ENCODE measurements around the gene IQCK. TPM values are rescaled to one million over a fixed set of nuclear protein-coding genes. Genes with fewer than 3 reads are reported as not detected.
A peak's percentile ranks its signal among the peaks of the same experiment; 100 is the strongest.
"Not testable (repeated sequence)": the region's sequence is repeated elsewhere in the genome, so short reads cannot be mapped to it uniquely, and the experiment has no call there.

The IQCK gene, protein sequence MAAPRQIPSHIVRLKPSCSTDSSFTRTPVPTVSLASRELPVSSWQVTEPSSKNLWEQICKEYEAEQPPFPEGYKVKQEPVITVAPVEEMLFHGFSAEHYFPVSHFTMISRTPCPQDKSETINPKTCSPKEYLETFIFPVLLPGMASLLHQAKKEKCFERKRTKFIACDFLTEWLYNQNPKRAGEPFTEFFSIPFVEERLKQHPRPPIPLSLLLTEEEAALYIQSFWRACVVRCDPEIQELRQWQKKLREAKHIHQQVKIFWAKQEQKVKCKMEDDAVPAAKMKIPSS
- 1 to 10 TPM in 1 of 2 donors, under 1 TPM in 1; 0.74 to 3.3 TPM for total RNA-seq

DNA sequence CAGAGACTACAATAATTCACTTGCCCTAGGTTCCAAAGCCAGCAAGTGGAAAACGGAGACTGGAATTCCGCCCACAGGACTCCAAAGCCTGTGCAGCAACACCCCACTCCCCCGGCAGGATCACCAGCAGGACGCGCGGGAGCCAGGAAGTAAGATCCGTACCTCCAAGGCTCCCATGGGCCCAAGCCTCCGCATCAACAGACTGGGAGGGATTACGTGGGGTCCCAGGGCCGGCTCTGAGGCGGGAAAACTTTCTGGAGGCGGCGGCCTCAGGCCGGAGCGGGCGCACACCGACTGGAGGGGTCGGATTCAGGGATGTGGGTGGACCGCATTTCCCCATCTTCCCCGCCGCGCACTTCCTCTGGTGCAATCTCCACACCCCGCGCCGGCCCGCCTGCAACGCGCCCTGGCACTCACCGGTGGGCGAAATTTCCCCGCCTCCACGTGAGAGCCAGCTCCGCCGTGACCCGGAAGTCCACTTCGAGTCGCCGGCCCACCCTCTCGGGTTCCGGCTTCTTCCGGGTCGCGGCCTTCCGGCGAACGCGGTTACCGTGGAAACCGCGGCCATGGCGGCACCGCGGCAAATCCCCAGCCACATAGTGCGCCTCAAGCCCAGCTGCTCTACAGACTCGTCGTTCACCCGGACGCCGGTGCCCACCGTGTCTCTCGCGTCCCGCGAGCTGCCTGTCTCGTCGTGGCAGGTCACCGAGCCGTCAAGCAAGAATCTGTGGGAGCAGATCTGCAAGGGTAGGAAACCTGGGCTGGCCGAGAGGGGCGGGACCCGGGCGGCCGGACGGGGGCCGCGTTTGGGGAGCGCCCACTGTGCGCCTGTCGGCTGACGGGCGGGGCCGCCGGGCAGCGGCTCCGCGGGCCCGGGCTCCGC is at the start of gene IQCK, which contains the start of gene KNOP1:
TSS of gene IQCK (plus strand) at position 531 of the 883 bp plus-strand sequence. CDS start at position 567, 36 bp downstream.
TSS of gene KNOP1 (minus strand) at position 487 of the 883 bp plus-strand sequence. CDS start 3,192 bp downstream, outside the sequence.
- Mint-ChIP-seq H3K4me1 (ENCODE audit: low read depth in 2 of 2) (peaks cover 18 to 20% of the 10 kb centered on the region in 2 donors), H3K36me3 (peaks cover 13% of the 10 kb centered on the region), H3K27me3 (peaks cover 0 to 3% of the 10 kb centered on the region in 2 donors), H3K27ac (peak within 1 kb of the TSS; percentile 75 to 90), H3K9me3 (no peaks in the 10 kb centered on the region), H3K4me3 (peak within 1 kb of the TSS; percentile 88)
- peak; percentile 96 for DNase-seq (ENCODE audit: low spot score)
- ATAC-seq = peak; percentile 95 to 96

DNA sequence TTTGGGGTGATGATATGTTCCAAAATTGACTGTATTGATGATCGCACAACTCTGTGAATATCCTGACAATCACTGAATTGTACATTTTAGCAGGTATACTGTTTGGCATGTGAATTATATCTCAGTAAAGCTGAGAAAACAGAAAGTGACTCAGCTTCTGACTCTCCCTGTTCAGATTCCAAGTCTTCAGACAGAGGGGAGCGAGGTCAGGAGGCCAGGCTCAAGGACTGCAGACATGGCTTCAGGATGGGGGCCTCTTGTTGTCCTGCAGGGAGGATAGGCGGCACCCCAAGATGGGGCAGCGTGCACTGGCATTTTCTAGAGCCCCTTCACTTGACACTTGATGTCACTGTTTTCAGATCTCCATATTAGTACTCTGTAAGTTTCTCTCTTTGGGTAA is 45.7 kb upstream of the IQCK start:
- H3K4me1 Mint-ChIP-seq (ENCODE audit: low read depth in 2 of 2) = no peaks in the 10 kb centered on the region
- no peaks in the 10 kb centered on the region for H3K9me3 Mint-ChIP-seq
- H3K27ac Mint-ChIP-seq = no peak overlapping the region
- DNase-seq (ENCODE audit: low spot score) (no peak), ATAC-seq (no peak)
- no peaks in the 10 kb centered on the region for H3K36me3 Mint-ChIP-seq
- no peaks in the 10 kb centered on the region for H3K27me3 Mint-ChIP-seq
- no peak overlapping the region for H3K4me3 Mint-ChIP-seq

DNA sequence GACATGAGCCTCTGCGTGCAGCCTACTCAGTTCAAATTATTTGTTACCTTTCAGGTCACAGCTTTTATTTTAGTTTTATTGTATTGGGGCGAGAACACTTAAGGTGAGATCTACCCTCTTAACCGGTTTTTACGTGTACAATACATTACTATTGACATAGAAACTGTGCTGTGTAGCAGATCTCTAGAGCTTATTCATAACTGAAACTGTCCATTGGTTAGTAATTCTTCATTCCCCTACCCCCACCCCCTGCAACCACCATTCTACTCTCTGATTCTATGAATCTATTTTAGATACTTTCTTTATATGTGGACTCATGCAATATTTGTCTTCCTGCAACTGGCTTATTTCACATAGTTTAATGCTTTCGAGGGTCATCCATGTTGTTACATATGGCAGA is 43.6 kb upstream of the IQCK start:
- Mint-ChIP-seq H3K27me3 (no peaks in the 10 kb centered on the region), H3K4me3 (no peak overlapping the region)
- no peak for ATAC-seq

DNA sequence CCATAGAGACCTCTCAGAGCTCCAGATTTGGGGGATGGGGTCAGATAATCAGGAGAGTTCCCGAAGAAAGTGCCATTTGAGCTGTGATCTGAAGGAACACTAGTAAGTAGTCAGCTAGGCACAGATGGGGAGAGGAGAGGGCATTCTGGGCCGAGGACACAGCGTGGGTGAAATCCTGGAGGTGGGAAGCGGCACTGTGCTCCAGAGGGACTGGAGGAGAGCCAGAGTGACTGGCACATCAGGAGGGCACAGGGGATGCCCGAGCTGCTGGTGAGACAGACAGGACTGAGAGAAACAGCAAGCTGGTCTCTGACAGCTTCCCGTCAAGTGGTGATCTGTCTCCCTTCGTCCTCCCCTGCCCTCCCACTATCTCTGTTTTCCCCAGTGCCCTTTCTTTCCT is 40.7 kb upstream of the IQCK start:
- DNase-seq (ENCODE audit: low spot score) (no peak), ATAC-seq (no peak)
- H3K27me3 Mint-ChIP-seq = no peaks in the 10 kb centered on the region
- no peak overlapping the region for H3K27ac Mint-ChIP-seq
- H3K4me3 Mint-ChIP-seq = no peak overlapping the region
- H3K4me1 Mint-ChIP-seq (ENCODE audit: low read depth in 2 of 2) = no peaks in the 10 kb centered on the region
- no peaks in the 10 kb centered on the region for H3K36me3 Mint-ChIP-seq
- no peaks in the 10 kb centered on the region for H3K9me3 Mint-ChIP-seq

More for the DNA sequence above, 43.6 kb upstream of the IQCK start:
- no peak for DNase-seq (ENCODE audit: low spot score)
- no peak overlapping the region for H3K27ac Mint-ChIP-seq
- no peaks in the 10 kb centered on the region for H3K4me1 Mint-ChIP-seq (ENCODE audit: low read depth in 2 of 2)
- H3K36me3 Mint-ChIP-seq = no peaks in the 10 kb centered on the region
- H3K9me3 Mint-ChIP-seq = no peaks in the 10 kb centered on the region

DNA sequence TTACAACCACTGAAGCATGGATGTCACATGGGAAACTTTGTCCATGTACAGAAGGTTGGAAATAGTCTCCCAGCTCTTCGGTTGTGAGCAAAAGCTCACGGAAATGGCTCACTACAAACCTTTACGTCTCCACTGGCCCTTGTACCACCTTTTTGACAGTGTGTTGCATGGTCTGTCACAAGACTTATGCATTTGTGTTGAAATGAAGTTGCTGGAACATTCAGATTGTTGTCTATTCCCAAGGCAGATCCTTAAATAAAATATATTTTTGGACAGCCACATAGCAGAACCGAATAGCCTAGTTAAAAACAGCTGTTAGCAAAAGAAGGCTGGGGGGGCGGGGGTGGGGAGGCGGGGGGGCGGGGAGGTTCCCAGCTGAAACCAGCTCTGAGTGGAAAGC is 39.3 kb upstream of the IQCK start:
- Mint-ChIP-seq H3K36me3 (peaks cover 6% of the 10 kb centered on the region), H3K4me1 (ENCODE audit: low read depth in 2 of 2) (no peaks in the 10 kb centered on the region), H3K4me3 (no peak overlapping the region)

DNA sequence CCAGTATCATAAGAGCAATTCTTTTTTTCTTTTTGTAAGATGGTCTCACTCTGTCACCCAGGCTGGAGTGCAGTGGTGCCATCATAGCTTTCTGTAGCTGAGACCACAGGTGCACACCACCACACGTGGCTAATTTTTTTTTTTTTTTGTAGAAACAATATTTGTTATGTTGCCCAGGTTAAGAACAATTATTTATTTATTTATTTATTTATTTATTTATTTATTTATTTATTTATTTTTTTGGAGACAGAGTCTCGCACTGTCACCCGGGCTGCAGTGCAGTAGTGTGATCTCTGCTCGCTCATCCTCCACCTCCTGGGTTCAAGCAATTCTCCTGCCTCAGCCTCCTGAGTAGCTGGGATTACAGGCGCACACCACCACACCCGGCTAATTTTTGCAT is 38.8 kb upstream of the IQCK start:
- not testable (repeated sequence) for H3K4me3 Mint-ChIP-seq; H3K36me3 Mint-ChIP-seq; H3K9me3 Mint-ChIP-seq; H3K27me3 Mint-ChIP-seq; H3K27ac Mint-ChIP-seq; H3K4me1 Mint-ChIP-seq (ENCODE audit: low read depth in 2 of 2); DNase-seq (ENCODE audit: low spot score); ATAC-seq

More for the DNA sequence above, 39.3 kb upstream of the IQCK start:
- H3K27ac Mint-ChIP-seq = no peak overlapping the region
- ATAC-seq = no peak
- no peaks in the 10 kb centered on the region for H3K9me3 Mint-ChIP-seq
- no peaks in the 10 kb centered on the region for H3K27me3 Mint-ChIP-seq
- DNase-seq (ENCODE audit: low spot score) = no peak

DNA sequence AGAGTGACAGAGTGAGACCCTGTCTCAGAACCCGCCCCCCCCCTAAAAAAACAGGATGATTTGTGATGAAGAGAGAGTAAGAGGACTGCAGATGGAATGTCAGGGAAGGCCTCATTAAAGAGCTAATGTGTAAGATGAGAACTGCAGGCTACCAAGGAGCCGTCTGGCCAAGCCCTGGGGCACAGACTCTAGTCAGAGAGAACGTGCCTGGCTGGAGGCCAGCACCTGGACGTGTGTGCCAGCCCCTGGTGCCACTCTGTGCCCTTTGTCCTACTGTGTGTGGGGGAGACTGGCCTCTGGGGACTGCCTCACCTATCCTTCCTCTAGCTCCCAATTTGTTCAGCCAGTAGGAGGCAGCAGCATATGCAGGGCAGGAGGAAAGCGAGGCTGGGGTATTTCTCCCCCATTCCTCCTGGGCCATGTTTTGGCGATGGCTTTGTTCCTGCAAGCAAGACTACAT is 37.2 kb upstream of the IQCK start:
- no peaks in the 10 kb centered on the region for H3K9me3 Mint-ChIP-seq
- H3K4me3 Mint-ChIP-seq = no peak overlapping the region
- ATAC-seq (no peak), DNase-seq (ENCODE audit: low spot score) (no peak)
- H3K4me1 Mint-ChIP-seq (ENCODE audit: low read depth in 2 of 2) = no peaks in the 10 kb centered on the region
- H3K27me3 Mint-ChIP-seq = no peaks in the 10 kb centered on the region
- H3K27ac Mint-ChIP-seq = no peak overlapping the region
- H3K36me3 Mint-ChIP-seq = peaks cover 16% of the 10 kb centered on the region

DNA sequence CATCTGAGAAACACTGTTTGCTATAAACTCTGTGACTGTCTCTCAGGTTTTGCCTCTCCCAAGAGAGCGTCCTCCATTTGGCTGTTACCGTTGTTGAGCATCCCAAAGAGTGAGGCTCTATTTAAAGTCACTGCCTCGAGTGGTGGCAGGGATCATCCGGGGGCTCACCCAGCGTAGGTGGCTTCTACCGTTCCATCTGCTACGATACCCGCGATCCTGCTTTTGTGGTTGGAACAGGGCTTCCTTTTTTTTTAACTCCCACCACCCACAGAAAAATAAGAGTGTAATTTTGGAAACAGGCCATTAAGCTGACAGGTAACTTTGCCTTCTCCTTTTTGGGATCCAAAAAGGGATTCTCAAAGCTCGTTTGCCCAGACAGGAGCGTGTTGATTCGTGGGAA is 36.4 kb upstream of the IQCK start:
- DNase-seq (ENCODE audit: low spot score) = no peak
- no peaks in the 10 kb centered on the region for H3K9me3 Mint-ChIP-seq
- no peak overlapping the region for H3K4me3 Mint-ChIP-seq
- no peaks in the 10 kb centered on the region for H3K27me3 Mint-ChIP-seq
- ATAC-seq = no peak
- no peaks in the 10 kb centered on the region for H3K4me1 Mint-ChIP-seq (ENCODE audit: low read depth in 2 of 2)
- peaks cover 23% of the 10 kb centered on the region for H3K36me3 Mint-ChIP-seq
- H3K27ac Mint-ChIP-seq = no peak overlapping the region

DNA sequence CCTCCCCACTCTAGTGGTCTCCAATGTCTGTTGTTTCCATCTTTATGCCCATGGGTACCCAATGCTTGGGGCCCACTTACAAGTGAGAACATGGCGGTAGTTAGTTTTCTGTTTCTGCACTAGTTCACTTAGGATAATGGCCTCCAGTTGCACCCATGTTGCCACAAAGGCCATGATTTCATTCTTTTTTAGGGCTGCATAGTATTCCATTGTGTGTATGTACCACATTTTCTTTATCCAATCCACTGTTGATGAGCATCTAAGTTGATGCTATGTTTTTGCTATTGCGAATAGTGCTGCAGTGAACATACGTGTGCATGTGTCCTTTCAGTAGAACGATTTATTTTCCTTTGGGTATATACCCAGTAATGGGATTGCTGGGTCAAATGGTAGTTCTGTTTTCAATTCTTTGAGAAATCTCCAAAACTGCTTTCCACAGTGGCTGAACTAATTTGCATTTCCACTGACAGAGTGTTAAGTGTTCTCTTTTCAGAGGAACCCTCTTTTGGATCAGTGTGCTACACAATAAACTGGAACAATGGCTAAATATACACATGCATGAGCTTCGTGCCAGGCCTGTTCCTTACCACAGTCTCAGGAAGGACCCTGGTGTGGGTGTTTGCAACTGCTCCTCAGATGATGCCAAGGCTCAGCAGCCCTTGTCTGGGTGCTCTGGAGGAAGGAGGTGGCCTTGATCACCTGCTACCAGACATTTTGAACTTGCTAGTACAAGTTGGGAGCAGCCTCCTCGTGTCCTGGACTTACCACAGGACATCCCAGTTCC is 34.4 kb upstream of the IQCK start:
- ATAC-seq = no peak
- H3K27me3 Mint-ChIP-seq = no peaks in the 10 kb centered on the region
- DNase-seq (ENCODE audit: low spot score) = no peak
- H3K27ac Mint-ChIP-seq = no peak overlapping the region
- peaks cover 26% of the 10 kb centered on the region for H3K36me3 Mint-ChIP-seq
- no peaks in the 10 kb centered on the region for H3K9me3 Mint-ChIP-seq
- H3K4me1 Mint-ChIP-seq (ENCODE audit: low read depth in 2 of 2) = peaks cover 0 to 6% of the 10 kb centered on the region in 2 donors
- no peak overlapping the region for H3K4me3 Mint-ChIP-seq

DNA sequence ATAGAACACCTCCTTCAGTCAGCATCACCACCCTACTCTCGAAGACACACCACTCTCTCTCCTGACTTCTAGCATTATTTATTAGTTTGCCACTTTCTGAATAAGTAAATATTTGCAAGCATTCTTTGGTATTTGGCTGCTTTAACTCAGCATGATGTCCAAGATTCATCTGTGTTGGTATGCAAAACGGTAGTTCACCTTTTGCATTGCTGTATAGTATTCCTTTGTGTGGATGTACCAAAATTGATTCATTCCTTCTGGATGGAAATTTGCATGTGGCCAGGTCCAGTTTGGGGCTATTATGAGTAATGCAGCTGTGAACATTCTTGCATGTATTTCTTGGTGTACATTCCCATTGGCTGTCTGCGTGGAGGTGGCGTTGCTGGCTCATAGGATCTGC is 32.9 kb upstream of the IQCK start:
- ATAC-seq (no peak), DNase-seq (ENCODE audit: low spot score) (no peak)
- Mint-ChIP-seq H3K27me3 (no peaks in the 10 kb centered on the region), H3K4me3 (no peak overlapping the region), H3K36me3 (peaks cover 26% of the 10 kb centered on the region), H3K9me3 (no peaks in the 10 kb centered on the region), H3K27ac (no peak overlapping the region), H3K4me1 (ENCODE audit: low read depth in 2 of 2) (peaks cover 0 to 16% of the 10 kb centered on the region in 2 donors)

DNA sequence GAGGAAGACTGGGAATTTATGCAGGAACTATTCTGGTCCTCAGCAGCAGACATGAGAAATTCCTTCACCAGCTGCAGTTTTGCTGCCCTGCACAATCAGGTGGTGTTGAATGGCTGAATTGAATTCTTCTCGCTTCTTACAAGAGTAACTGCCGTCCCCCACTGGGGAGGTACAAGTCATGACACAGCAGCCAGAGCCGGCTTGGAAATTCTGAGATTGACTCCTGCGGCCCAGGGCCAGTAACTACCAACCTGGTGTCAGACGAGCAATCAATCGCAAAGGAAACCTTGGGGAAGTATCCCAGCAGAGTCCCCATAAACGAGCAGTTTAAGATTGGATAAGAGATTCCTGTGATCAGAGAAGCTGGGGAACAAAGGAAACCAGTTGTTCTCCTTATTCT is 30.8 kb upstream of the IQCK start:
- H3K36me3 Mint-ChIP-seq = peaks cover 26% of the 10 kb centered on the region
- no peaks in the 10 kb centered on the region for H3K9me3 Mint-ChIP-seq
- H3K27me3 Mint-ChIP-seq = no peaks in the 10 kb centered on the region
- no peak overlapping the region for H3K4me3 Mint-ChIP-seq
- peaks cover 0 to 19% of the 10 kb centered on the region in 2 donors for H3K4me1 Mint-ChIP-seq (ENCODE audit: low read depth in 2 of 2)
- DNase-seq (ENCODE audit: low spot score) (no peak), ATAC-seq (no peak)
- no peak overlapping the region for H3K27ac Mint-ChIP-seq

DNA sequence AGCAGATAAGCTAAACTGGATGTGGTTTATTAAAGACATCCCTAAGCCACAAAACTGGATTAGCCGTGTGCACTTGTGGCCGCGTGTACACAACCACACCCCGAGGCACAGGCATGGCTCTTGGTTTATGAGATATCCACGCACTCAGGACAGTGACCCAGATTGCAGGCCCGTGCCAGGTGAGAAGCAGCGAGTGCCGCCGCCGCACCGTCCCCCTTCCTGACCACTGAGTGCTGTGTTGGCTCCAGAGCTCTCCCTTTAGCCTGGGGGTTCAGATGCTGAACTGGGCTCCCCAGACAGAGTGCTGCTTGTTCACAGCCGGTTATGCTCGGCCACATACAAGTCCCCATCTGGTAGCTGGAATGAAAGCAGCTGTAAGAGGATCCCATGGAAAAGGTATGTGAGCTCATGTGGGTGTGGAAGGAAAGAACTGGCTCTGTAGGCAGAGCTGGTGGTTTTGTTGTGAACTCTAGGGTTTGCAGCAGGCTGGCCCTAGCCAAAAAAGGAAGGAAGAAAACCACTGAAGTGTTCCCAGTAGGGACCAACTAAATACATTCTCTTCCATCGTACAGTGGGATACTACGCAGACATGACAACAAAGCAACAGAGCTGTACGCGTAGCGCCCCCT is 29.6 kb upstream of the IQCK start:
- H3K27me3 Mint-ChIP-seq = no peaks in the 10 kb centered on the region
- no peak for DNase-seq (ENCODE audit: low spot score)
- no peak overlapping the region for H3K4me3 Mint-ChIP-seq
- H3K4me1 Mint-ChIP-seq (ENCODE audit: low read depth in 2 of 2) = peaks cover 0 to 19% of the 10 kb centered on the region in 2 donors
- H3K36me3 Mint-ChIP-seq = peaks cover 23% of the 10 kb centered on the region
- no peak for ATAC-seq
- no peak overlapping the region for H3K27ac Mint-ChIP-seq
- H3K9me3 Mint-ChIP-seq = no peaks in the 10 kb centered on the region

DNA sequence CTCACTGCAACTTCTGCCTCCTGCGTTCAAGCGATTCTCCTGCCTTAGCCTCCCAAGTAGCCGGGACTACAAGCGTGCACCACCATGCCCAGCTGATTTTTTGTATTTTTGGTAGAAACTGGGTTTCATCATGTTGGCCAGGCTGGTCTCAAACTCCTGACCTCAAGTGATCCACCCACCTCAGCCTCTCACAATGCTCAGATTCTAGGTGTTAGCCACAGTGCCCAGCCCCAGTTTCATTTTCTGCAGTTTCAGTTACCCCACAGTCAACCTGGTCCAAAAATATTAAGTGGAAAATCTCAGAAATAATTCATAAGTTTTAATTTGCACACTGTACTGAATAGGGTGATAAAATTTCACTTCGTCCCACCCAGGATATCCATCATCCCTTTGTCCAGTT is 28.7 kb upstream of the IQCK start:
- no peaks in the 10 kb centered on the region for H3K9me3 Mint-ChIP-seq
- H3K27ac Mint-ChIP-seq = no peak overlapping the region
- H3K36me3 Mint-ChIP-seq = peaks cover 19% of the 10 kb centered on the region
- H3K4me3 Mint-ChIP-seq = no peak overlapping the region
- H3K27me3 Mint-ChIP-seq = no peaks in the 10 kb centered on the region
- ATAC-seq = peak; percentile 66 to 71
- H3K4me1 Mint-ChIP-seq (ENCODE audit: low read depth in 2 of 2) = peaks cover 0 to 19% of the 10 kb centered on the region in 2 donors
- no peak for DNase-seq (ENCODE audit: low spot score)

Measured in natural killer cell treated with Interleukin-12 subunit alpha and Interleukin-12 subunit beta and Interleukin-15 and Interleukin-18, amount 100 ng/mL, for 72 hours (primary cell).